Myocyte (in vitro differentiated cells): ENCODE measurements around the gene NT5DC3. TPM values are rescaled to one million over a fixed set of nuclear protein-coding genes. Genes with fewer than 3 reads are reported as not detected.

Experiments
- DNase-seq: peaks from one replicate; pipeline ENCODE4 v3.0.0-alpha.2; 2012; ENCODE audit warnings: low read depth
- polyA plus RNA-seq: library from polyadenylated mRNA; unstranded; fragments of >200 nt; gene quantifications from one replicate; pipeline ENCODE4 v1.2.1, GENCODE V29; 2012; ENCODE audit warnings: missing spikeins
- total RNA-seq: library from RNA; depleted of rRNA; stranded (reverse); fragments of >200 nt; gene quantifications from 2 replicates; pipeline ENCODE4 v1.2.3, GENCODE V29; 2014

Gene NT5DC3
- total RNA-seq: 9.7 and 10.0 TPM in 2 replicates
- 8.3 TPM for polyA plus RNA-seq

DNA sequence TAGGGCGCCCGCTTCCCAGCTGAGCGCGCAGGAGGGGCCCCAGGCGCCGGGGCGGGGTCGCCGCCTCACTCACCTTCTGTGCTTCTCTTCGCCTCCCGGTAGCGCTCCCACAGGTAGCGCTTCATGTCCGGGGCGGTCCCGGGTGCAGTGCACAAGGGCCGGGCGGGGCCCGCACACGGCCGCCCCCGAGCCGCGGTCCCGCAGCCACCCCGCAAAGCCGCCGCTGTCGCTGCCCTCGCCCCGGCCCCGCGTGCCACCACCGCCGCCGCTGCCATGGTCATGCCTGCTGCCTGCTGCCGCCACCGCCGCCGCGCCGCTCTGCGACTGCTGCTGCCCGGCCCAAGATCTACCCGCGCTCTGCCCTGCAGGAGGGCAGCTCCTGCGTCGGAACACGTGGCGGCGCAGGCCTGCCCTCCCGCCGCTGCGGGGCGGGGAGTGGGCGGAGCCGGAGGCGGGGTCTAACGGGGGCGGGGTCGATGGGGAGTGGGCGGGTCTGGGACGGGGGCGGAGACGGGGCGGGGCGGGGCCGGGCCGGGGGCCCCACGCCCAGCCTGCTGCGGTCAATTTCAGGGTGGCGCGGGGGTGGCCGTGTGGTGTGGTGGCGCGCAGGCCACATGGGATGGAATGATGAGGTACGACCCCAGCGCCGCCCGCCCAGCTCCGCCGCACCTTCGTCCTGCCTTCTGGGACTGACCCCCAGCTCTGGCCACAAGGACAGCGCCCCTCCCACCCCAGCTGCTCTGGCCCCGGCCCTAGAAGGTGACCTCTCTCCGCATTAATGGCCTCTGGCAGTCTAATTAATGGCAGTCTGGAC is at the start of gene NT5DC3:
Gene NT5DC3 (minus strand): TSS at position 359 of the 814 bp plus-strand sequence. CDS start 78 bp downstream, at position 281.
- peak; percentile 90 for DNase-seq

DNA sequence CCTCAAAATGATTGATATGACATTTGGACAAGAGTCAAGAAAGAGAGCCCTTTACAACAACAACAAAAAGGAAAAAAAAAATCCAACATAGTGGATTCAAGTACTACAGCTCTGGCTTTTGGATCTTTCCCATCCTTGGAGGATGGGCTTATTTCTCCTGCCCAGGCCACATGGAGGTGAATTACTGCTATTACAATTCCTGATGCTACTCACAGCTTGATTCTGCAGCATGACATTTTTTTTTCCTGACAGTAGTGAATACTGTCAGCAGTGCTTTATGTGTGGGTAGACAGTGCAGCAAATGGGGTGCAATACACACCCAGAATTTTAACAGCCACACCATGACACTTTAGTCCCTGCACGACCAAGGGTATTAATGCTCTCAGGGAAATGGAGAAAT is 46.7 kb upstream of the NT5DC3 start:
- no peak for DNase-seq

DNA sequence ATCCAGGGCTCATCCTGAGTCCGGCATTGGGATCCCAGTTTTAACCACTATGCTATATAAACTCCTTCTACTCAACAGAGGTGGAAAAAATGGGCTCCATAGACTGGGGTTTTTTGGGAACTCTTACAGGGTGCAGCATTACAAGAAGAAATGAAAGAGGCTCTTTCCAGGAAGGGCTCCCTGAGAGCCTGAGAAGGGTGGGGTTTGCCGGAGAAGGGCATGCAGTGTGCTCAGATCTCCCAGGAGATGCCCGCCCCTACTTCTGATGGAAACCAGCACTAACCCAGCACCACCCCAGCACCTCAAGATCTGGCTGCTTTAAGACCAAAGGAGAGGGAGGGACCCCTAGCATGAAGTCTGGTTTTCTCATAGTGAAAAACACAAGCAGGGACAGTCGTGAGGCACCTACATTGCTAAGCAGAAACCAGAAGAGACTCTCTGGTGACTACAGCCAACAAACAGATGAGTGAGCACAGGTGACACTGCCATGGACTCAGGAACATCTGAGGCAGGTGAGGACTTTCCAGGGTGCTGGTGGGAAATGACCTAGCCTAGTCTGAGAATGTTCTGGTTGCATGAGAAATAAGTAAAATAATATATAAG is 45.3 kb upstream of the NT5DC3 start:
- DNase-seq: no peak

DNA sequence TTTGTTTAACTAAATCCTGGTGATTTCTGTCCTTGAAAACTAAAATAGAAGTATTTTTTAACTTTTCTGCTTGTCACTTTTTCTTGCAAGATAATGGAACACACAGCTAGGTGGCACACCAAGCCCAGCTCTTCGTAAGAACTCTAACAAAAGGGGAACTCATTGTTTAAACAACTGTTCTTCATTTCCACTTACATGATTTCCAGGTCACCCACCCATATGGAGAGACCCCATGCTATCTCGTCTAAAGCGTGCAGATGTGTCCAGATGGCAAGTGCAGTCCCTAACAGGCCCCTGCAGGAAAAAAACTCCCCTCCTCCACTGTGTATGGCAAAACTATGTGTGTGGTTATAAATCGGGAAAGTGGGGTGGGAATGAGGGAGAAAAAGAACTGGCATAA is 43.3 kb upstream of the NT5DC3 start:
- DNase-seq: peak; percentile 57

DNA sequence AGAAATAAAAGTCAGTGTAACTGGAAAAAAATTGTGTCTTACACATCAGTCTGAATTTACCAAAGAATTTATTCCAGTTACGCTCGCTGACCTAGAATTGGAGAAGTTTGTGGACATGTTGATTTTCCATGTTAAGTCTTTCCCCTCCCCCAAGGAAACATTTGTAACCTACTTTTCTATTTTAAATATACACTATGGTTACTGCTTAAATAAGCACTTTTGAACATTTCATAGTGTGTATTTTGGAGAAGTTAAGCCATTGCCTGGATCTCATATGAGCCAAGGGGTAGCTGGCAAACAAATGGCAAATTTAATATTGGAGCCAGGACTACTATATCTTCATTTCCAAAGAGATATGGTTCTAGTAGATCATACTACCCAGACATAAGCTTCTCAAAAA is 42.9 kb upstream of the NT5DC3 start:
- DNase-seq: no peak

DNA sequence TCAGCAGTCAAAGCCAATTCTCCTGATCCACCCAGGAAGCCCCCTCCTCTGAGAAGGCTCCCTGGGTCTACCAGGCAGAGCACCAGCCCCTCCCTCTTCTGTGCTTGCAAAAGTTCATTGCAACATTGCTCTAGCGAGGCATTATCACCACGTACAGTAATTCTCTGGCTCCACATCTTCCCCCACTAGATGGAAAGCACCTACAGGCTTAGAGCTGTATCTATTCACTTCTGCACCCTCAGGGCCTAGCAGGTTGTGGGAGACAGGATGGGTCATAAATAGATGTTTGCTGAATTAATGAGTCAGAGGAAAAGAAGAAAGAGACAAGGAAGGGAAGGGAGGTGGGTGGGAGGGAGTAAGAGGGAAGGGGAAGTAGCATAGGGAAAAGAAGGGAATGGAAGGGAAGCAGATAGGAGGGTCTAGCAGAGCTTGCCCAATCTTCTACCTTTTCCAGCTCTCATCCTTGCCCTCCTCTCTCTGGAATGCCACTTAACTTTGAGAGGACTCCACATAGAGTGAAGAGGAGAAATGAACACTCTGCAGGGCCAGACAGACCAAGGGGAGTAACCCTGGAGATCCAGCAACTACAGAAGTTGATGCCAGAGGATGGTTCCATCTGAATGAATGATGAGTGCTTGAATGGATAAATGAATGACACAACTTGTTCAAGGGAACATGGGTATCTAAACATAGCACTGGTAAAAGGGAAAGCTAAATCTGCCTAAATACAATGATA is 42.0 kb upstream of the NT5DC3 start:
- no peak for DNase-seq

DNA sequence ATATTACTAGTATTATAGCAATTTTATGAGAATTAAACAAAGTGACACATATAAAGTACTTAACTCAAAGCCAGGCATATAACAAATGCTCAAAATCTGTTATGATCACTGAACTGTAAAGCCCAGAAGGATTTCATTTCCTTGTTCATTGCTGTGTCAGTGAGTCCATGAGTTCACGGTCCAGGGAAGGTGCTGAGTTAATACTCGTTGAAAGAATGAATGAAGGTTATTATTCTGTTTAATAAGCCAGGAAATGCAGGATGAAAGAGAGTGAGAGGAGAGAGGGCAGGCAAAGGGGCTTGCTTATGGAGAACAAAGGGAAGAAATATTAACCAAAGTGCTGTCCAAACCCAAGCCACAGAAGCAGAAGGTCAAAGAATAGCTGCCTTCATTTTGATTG is 40.2 kb upstream of the NT5DC3 start:
- no peak for DNase-seq

DNA sequence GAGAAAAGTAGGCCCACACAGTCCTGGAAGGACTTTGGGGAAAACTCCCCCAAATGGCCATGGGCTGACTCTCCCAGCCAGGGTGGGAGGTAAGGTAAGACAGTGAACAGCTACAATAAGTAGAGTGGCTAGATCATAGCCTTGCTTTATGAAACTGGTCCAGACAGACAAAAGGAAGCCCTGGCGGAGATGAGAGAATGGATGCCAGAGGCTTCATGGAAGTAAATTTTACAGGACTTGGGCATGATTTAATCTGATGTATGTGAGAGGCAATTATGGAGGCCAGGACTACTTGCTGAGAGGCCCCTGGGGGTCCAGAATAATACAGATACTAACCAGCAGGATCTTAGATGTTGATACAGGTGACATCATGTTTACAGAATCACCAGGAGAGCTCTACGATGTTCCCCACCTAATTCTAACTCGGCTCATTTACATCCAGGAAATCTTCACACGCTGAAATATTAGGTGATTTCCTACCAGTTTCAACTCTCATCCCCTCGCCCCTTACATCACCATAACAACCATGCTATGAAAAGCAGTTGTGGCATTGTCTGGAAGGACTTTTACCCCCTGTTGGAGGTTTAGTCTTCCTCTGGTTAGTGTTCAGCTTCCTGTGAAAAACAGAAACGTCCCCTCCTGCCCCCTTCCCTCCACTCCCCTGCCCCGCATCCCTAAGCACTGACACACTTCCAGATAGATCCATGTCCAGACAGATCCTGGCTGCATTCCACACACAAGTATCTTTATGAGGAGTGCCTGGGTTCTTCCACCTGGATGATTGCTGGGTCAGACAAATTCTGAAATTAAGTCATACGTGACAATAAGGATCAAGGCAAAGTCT is 39.5 kb upstream of the NT5DC3 start:
- DNase-seq: no peak

DNA sequence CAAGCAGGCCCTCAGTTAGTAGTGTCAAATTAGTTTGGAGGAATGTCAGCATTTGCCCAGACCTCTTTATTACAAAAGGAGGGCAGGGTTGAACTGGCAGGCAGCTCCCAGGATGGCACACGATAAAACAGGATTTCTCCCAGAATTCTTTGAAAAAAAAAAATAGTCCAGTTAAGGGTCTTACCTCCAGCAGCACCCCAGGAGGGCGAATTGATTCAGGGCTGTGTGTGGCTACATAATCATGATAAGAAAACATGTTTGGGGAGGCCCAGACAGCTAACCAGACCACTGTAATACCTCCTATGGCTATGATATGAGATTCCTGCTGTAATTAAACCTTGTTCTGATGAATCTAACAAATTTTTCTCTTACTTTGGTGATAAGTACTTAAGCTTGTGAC is 38.8 kb upstream of the NT5DC3 start:
- DNase-seq: no peak

DNA sequence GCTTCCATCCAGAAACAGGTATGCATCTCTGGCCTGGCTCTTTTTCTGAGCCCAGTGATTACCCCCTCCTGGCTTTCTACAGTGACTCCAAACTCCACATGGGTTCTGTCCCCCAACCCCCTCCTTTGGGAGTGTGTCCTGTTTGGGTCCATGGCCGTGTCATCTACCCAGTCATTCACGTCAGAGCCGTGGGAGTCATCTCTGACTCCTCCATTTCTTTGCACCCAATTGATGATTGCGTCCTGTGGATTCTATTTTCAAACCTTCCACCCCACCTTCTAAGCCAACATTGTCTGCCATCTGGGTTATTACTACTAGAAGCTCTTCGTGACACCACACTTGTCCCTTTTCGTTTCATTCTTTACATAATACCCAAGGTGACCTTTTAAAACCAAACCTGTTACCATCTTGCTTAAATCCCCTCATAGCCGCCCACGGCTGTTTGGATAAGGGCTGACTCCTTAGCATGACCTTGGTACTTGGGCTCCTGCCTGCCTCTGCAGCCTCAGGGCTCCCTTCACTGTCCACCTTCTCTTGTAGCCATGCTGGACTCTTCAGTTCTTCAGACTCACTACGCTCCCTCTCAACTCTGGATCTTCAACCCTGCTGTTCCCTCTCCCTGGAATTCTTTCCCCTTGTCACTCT is 38.1 kb upstream of the NT5DC3 start:
- DNase-seq: no peak

DNA sequence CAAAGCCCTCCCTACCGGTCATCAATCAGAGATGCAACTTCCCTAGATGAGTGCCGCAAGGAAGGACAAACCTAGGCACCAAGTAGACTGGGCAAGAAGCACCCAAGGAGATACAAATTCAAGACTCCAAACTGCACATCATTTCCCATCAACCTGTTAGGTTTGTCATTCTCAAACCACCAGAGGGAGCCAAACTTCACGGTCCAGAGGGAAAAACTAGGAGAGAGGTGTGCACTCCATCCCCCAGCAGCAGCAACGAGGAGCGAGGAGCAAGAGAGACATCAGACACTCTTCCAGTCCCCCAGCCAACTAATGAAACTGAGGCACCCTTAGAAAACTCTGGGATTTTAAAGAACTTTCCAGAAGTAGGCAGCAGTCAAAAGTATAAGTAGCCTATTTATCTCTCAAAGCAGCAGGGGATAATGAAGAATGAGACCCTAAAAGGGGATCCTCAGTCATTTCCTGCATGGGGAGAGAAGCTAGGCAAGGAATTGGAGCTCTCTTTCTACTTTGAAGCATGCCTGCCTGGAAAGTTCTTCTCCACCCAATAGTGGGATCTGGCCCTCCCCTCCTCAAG is 37.0 kb upstream of the NT5DC3 start:
- DNase-seq: peak; percentile 78

DNA sequence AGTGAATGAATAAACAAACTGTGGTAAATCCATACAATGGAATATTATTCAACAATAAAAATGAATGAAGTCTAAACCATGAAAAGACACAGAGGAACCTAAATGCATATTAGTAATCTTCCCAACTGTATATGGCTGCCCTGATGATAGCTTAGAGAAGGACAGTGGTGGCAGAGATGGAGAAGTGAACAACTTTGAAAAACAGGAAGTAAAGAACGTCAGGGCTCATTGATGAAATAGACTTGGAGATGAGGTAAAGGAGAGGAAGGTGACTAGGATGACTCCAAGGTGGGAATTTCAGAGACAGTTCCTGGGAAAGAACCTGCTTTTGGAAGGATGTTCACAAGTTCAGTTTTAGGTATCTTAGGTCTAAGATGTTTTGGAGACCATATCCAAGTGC is 36.3 kb upstream of the NT5DC3 start:
- no peak for DNase-seq

DNA sequence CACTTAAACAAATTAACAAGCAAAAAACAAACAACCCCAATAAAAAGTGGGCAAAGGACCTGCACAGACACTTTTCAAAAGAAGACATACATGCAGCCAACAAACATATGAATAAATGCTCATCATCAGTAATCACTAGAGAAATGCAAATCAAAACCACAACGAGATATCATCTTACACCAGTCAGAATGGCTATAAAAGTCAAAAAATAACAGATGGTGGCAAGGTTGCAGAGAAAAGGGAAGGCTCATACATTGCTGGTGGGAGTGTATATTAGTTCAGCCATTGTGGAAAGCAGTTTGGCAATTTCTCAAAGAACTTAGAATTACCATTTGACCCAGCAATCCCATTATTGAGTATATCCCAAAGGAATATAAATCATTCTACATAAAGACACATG is 34.6 kb upstream of the NT5DC3 start:
- DNase-seq: no peak

DNA sequence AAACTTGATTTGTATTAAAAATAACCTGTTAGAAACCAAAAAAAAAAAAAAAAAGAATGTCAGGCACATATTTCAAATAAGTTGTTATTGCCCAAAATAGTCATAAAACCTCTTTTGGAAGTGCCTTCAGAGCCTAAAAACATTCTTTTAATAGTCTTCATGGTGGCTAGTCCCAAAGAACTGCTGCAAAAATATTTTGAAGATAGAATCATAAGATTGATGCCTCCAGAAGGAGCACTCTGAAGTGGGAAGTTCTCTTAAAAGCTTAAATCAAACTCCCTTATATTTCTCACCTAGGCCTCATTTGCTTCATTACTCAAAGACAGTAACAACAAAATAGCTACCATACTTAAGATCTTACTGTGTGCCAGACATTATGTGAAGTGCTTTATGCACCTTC is 27.2 kb upstream of the NT5DC3 start:
- peak; percentile 57 for DNase-seq

DNA sequence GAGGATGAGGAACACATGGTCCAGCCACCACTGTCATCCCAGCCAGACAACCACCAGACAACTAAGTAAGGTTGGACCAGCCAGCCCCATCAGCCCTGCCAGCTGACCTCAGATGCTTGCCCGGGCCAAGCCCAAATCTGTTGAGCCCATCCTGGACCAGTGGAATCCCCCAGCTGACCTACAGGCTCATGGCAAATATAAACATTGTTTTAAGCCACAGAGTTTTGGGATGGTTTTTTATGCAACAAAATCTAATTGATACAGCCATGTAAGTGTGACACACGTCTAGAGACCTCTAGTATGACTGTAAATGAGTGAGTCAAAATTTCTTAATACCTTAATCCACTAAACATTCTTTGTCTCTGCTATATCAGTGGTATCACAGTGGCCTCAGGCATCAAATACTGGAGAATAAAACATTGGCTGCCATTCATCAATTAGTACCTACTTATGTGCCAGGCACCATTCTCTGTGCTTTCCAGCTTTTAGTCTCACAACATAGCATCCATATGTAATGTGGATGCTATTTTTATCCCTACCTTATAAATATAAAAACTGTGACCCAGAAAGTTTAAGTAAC is 24.2 kb upstream of the NT5DC3 start:
- peak; percentile 13 for DNase-seq

DNA sequence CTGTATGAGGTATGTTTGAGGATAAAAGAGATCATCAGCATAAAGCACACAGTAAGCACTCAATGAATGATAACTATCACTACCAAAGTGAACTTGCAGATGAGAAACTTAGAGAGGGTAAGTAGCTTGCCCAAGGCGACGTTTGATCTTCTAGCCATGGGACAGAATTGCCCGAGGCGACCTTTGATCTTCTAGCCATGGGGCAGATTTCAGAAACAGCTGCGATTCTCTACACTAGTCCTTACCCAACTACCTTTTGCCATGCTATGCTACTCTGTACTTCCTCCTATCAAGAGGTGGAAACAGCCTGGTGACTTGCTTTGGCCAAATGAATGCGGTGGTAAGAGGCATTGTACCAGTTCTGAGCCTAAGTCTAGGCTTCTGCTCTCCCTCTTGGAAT is 23.7 kb upstream of the NT5DC3 start:
- DNase-seq: no peak

DNA sequence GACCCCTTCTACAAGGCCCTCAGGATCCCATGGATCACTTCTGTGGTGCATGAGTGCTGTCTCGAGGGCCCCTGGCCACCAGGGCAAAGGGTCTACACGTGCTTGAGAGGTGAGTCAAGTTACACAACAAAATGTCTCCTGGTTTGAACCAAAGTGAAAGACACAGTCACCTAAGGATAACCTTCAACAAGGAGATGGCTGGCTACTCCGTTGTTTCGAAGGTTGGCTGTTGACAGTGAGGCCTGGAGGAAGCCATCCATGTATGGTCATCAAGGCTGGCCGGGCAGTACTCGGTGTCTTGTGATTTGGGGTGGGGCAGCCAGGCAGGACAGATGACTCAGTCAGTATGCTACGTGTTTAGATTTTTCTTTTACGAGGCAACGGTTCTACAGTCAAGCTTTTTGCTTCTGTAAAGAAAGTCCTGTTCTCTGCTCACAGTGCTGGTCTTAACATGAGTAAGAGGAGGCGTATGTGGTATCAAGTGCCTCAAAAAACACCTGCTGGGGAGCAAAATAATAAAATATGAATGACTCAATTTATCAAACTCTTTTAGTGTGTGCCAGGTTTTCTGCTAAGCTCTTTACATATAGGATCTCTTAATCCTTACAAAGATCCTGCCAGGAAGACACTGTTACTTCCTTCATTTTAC is 18.0 kb upstream of the NT5DC3 start:
- peak; percentile 93 for DNase-seq

DNA sequence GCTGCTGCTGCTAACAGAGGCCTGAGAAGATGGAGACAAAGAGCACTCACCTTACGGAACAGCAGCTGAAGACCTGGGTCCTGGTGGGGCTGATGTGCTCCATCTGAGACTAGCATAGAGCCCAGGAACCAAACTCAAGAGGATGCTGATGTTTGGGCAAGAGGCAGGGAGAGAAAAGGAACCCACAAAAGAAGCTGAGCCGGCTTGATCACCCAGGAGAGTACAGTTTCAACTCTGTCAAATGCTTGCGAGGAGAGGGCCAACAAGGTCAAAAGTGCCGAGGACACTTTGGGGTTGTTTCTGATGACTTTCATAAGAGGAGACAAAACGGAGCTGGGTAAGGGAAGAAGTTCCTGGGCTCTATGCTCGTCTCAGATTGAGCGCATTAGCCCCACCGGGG is 17.3 kb upstream of the NT5DC3 start:
- no peak for DNase-seq

DNA sequence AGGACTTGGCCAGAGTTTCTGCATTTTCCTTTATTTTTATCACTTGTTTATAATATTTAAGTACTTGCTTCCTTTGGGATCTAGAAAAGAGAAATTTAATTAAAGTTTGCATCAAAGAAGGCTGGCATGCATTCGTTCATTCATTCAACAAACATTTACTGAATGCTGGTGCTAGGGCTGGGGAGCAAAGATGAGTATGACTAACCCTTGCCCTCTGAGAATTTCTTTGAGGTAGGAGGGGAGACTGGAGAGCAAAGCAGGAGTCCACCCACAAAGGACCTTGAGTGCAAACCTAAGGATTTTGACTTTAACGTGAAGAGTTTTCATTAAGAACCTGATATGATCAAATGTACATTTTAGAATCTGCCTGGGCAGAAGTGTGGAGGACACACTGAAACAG is 16.1 kb upstream of the NT5DC3 start:
- DNase-seq: no peak
